ENCODE measurements around the gene ARHGAP42.

DNA sequence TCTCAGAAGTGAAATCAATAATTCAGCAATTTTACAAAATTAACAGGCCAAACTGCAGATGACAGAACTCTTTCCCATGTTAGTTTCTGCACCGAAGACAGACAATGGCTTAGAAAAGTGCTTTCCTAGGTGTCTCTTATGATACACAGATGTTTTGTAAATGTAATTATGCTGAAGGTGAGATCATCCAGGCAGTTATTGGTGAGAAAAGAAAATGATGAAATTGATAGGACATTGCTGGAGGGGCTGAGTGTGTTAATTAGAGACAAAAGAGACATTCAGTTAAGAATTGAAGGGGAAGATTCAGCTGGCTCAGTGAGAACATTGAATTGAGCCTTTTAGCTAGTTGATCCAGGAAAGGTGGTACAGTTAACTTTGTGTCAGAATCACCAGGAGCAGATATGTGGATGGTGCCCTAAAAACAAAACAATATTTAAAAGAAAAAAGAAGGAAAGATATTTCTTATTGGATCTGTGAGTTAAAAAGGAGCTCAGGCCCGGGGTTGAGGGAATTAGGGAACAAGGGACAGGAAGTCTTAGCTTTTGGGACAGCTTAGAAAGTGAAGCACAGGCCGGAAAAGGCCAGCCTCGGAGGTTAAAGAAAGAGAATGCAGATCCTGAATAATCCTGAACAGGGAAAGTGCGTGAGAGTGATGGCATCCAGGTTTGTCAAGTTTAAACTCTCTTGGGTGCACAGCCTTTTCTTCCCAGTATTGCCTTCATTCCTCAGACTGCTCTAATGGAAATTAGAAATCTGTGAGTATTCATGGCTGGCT lies 16.9 kb downstream of the ARHGAP42 start:
- TF ChIP-seq EZH2 (IDR thresholded peaks at IDR 0.05; ENCODE audit: insufficient read depth, poor library complexity, severe bottlenecking) (no peak), EZH2phosphoT487 (IDR thresholded peaks at IDR 0.05; ENCODE audit: insufficient read depth, low read depth) (no peak)
